Loucy (cell line): ENCODE measurements around the gene DDX11.

Experiments used
- H2AFZ ChIP-seq: fragments of 200-600 bp; sonication (generic); 2 replicates; pipeline ENCODE4 v1.6.0; 2016; ENCODE audit warnings: antibody characterized with exemption, mild to moderate bottlenecking, low read length, moderate library complexity
- H3F3A ChIP-seq: fragments of 200-600 bp; 2 replicates; pipeline ENCODE4 v1.6.0; 2016; ENCODE audit warnings: antibody characterized with exemption, low read depth, mild to moderate bottlenecking
- H3K27me3 ChIP-seq: fragments of 200-600 bp; sonication (generic); 2 replicates; pipeline ENCODE4 v1.6.1; 2014; ENCODE audit warnings: low read length, mild to moderate bottlenecking; ENCODE audit not compliant: insufficient read depth, poor library complexity, severe bottlenecking
- H3K36me3 ChIP-seq: fragments of 200-600 bp; sonication (generic); 2 replicates; pipeline ENCODE4 v1.6.1; 2016; ENCODE audit warnings: low read length; ENCODE audit not compliant: insufficient read depth
- H3K4me1 ChIP-seq: fragments of 200-600 bp; sonication (generic); 2 replicates; pipeline ENCODE4 v1.5.1; 2014; ENCODE audit warnings: low read length, mild to moderate bottlenecking; ENCODE audit not compliant: insufficient read depth, poor library complexity, severe bottlenecking
- H3K4me2 ChIP-seq: fragments of 200-600 bp; sonication (generic); 2 replicates; pipeline ENCODE4 v1.6.0; 2014; ENCODE audit warnings: antibody characterized with exemption, low read length, low read depth, mild to moderate bottlenecking; ENCODE audit not compliant: poor library complexity, severe bottlenecking
- H3K4me3 ChIP-seq: fragments of 200-600 bp; sonication (generic); 2 replicates; pipeline ENCODE4 v1.5.1; 2014; ENCODE audit warnings: low read length, mild to moderate bottlenecking, mixed read lengths; ENCODE audit not compliant: poor library complexity, severe bottlenecking
- H3K79me2 ChIP-seq: fragments of 200-600 bp; sonication (generic); 2 replicates; pipeline ENCODE4 v1.6.1; 2014; ENCODE audit warnings: low read length; ENCODE audit not compliant: insufficient read depth
- H3K9ac ChIP-seq: fragments of 200-600 bp; sonication (generic); 2 replicates; pipeline ENCODE4 v1.6.0; 2014; ENCODE audit warnings: mild to moderate bottlenecking, low read depth, low read length, moderate library complexity; ENCODE audit not compliant: poor library complexity, severe bottlenecking
- H3K9me2 ChIP-seq: fragments of 200-600 bp; sonication (generic); replicated peaks from 2 replicates; pipeline ENCODE4 v1.6.1; 2016; ENCODE audit warnings: low read depth, low read length, mixed read lengths
- H3K9me3 ChIP-seq: fragments of 200-600 bp; sonication (generic); 2 replicates; pipeline ENCODE4 v1.6.1; 2014; ENCODE audit warnings: mild to moderate bottlenecking, antibody characterized with exemption, low read length, low read depth; ENCODE audit not compliant: insufficient read depth
- H4K20me1 ChIP-seq: fragments of 200-600 bp; sonication (generic); 2 replicates; pipeline ENCODE4 v1.6.0; 2014; ENCODE audit warnings: antibody characterized with exemption, low read length, mild to moderate bottlenecking; ENCODE audit not compliant: insufficient read depth, poor library complexity, severe bottlenecking
- EZH2phosphoT487 ChIP-seq: fragments of 200-600 bp; IDR thresholded peaks from 2 replicates; pipeline ENCODE4 v1.6.1; 2018; ENCODE audit warnings: antibody characterized with exemption, mild to moderate bottlenecking, moderate library complexity, borderline replicate concordance
- TF ChIP-seq, protein P1 (sequence below): fragments of 200-600 bp; sonication (generic); conservative IDR thresholded peaks from 2 replicates; pipeline ENCODE4 v1.5.1; 2014; ENCODE audit warnings: mild to moderate bottlenecking, antibody characterized with exemption, low read length

DDX11 gene

DNA sequence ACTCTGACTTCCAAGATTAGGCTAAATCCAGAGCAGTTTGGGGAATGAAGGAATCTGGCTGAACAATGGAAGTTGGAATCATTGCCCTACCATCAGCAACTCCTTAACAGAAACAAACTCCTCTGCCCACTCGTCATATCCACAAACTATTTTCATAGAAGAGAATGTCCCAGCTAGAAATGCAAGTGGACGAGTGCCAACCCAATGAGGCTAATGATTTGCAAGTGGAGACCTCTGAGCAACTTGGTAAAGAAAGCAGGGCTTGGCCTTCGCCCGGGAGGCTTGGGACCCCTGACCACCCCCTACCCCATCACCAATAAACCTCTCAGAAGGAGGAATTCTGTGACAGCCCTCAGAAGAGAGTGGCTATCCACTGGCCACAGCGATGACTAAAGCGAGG lies 40.0 kb upstream of the DDX11 start:
- H3K9ac ChIP-seq = no peak overlapping the region
- H4K20me1 ChIP-seq = no peaks in the 10 kb centered on the region
- no peak overlapping the region for H2AFZ ChIP-seq
- TF ChIP-seq, protein P1, sequence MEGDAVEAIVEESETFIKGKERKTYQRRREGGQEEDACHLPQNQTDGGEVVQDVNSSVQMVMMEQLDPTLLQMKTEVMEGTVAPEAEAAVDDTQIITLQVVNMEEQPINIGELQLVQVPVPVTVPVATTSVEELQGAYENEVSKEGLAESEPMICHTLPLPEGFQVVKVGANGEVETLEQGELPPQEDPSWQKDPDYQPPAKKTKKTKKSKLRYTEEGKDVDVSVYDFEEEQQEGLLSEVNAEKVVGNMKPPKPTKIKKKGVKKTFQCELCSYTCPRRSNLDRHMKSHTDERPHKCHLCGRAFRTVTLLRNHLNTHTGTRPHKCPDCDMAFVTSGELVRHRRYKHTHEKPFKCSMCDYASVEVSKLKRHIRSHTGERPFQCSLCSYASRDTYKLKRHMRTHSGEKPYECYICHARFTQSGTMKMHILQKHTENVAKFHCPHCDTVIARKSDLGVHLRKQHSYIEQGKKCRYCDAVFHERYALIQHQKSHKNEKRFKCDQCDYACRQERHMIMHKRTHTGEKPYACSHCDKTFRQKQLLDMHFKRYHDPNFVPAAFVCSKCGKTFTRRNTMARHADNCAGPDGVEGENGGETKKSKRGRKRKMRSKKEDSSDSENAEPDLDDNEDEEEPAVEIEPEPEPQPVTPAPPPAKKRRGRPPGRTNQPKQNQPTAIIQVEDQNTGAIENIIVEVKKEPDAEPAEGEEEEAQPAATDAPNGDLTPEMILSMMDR = no peak
- TF ChIP-seq EZH2phosphoT487 = no peak
- H3K27me3 ChIP-seq = no peaks in the 10 kb centered on the region
- H3F3A ChIP-seq = no peaks in the 10 kb centered on the region
- no peak overlapping the region for H3K4me3 ChIP-seq
- H3K36me3 ChIP-seq = no peaks in the 10 kb centered on the region
- no peak overlapping the region for H3K4me2 ChIP-seq
- H3K79me2 ChIP-seq = no peaks in the 10 kb centered on the region
- H3K9me2 ChIP-seq = no peaks in the 10 kb centered on the region
- no peaks in the 10 kb centered on the region for H3K9me3 ChIP-seq
- peaks cover 4% of the 10 kb centered on the region for H3K4me1 ChIP-seq

DNA sequence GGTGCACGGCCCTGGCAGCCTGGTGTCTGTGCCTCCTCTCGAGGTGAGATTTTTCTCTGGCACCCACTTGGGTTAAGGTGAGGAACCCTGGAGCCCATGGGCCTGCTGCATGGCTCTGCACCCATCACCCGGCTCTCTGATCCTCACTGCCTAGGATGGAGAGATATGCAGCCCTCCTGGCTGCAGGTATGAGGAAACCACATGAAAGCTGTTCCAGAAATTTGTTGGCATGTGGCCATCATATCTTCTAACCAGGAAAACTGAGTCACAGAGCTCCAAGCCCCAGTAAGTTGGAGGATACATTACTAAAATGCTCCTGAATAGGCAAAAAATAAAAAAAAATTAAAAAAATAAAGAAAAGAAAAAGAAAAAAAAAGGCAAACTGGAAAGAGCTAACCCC lies 39.3 kb upstream of the DDX11 start:
- Histone ChIP-seq H3F3A (no peaks in the 10 kb centered on the region), H3K9me3 (no peaks in the 10 kb centered on the region), H3K79me2 (no peaks in the 10 kb centered on the region), H3K4me3 (no peak overlapping the region), H2AFZ (no peak overlapping the region), H3K36me3 (no peaks in the 10 kb centered on the region), H3K4me2 (no peak overlapping the region), H3K9ac (no peak overlapping the region), H3K4me1 (peaks cover 4% of the 10 kb centered on the region), H3K27me3 (no peaks in the 10 kb centered on the region), H4K20me1 (no peaks in the 10 kb centered on the region), H3K9me2 (no peaks in the 10 kb centered on the region)
- TF ChIP-seq EZH2phosphoT487 = no peak
- TF ChIP-seq, protein P1 = no peak

DNA sequence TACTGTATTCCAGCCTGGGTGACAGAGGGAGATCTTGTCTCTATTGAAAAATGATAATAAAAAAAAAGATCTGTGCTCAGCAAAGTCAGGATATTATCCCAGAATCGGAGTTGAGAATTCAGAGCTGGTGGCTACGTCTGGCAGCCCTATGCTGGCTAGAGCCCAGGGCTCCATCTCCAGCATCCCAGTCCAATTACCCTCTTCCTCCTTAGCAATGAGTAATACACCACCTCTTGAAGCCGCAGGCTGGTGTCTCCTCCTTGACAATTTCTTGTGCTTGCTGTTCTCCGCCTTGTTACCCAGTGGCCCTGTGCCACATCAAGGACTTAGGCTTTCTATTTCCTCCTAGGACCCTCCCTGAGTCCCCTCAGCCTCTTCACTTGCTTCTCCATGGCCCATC lies 38.4 kb upstream of the DDX11 start:
- Histone ChIP-seq H3K9me2 (no peaks in the 10 kb centered on the region), H2AFZ (no peak overlapping the region), H3K36me3 (no peaks in the 10 kb centered on the region), H3K4me1 (peaks cover 4% of the 10 kb centered on the region), H3K4me2 (no peak overlapping the region), H3K79me2 (no peaks in the 10 kb centered on the region), H4K20me1 (no peaks in the 10 kb centered on the region), H3K4me3 (no peak overlapping the region), H3F3A (no peaks in the 10 kb centered on the region), H3K27me3 (no peaks in the 10 kb centered on the region), H3K9me3 (no peaks in the 10 kb centered on the region), H3K9ac (no peak overlapping the region)
- TF ChIP-seq, protein P1 = no peak
- no peak for TF ChIP-seq EZH2phosphoT487
